Activated CD8-positive, alpha-beta T cell treated with anti-CD3 and anti-CD28 coated beads, Interleukin-2, amount 10 ng/mL, durations not matched to agents 7 days and 5 days (primary cell): ENCODE results near the gene MASP1. TPM values are rescaled to one million over a fixed set of nuclear protein-coding genes. Genes with fewer than 3 reads are reported as not detected.

Experiments used
- ATAC-seq: fragments of 150-1000 bp; cut with Tn5 transposase; one replicate; pipeline ENCODE4 v1.10.0; 2021; ENCODE audit warnings: moderate library complexity
- CTCF ChIA-PET: fragments of 350-600 bp; sonication (Branson Sonifier 250); formaldehyde crosslinking; loops from one replicate; lab custom pipeline; 2021; ENCODE audit warnings: antibody characterized with exemption; lab: Charles Lee
- POLR2A ChIA-PET: fragments of 350-600 bp; sonication (Branson Sonifier 250); formaldehyde crosslinking; loops from one replicate; lab custom pipeline; 2021; ENCODE audit warnings: antibody characterized with exemption; lab: Charles Lee
- DNase-seq: peaks from one replicate; pipeline ENCODE4 v3.0.0-alpha.2; 2020
- H3K27ac Mint-ChIP-seq: one replicate; pipeline ENCODE4 v1.8.0; 2021; ENCODE audit warnings: mild to moderate bottlenecking, mixed read lengths
- H3K27me3 Mint-ChIP-seq: one replicate; pipeline ENCODE4 v1.8.0; 2021; ENCODE audit warnings: low read depth, mixed read lengths
- H3K36me3 Mint-ChIP-seq: one replicate; pipeline ENCODE4 v1.8.0; 2021; ENCODE audit warnings: low read depth, mixed read lengths
- H3K4me1 Mint-ChIP-seq: one replicate; pipeline ENCODE4 v1.8.0; 2021; ENCODE audit warnings: low read depth, mixed read lengths
- H3K4me3 Mint-ChIP-seq: one replicate; pipeline ENCODE4 v1.8.0; 2021; ENCODE audit warnings: mild to moderate bottlenecking, mixed read lengths
- H3K9me3 Mint-ChIP-seq: one replicate; pipeline ENCODE4 v1.8.0; 2022; ENCODE audit warnings: mixed read lengths; ENCODE audit not compliant: insufficient read depth
- total RNA-seq, 2 experiments: library from RNA; stranded (reverse); gene quantifications; one replicate each; pipeline ENCODE4 v1.2.3, GENCODE V29; 2021

MASP1 gene
- total RNA-seq, 2 experiments from 2014 or later, result not detected

GRCh38 chr3:187196573-187197334, 94.8 kb downstream of the MASP1 start:
- H3K36me3 Mint-ChIP-seq, result no peaks in the 10 kb centered on the region
- no peak for ATAC-seq
- no peak overlapping the region for H3K27ac Mint-ChIP-seq
- ChIA-PET POLR2A (no interaction called here), CTCF (no interaction called here)
- DNase-seq, result no peak
- peaks cover 8% of the 10 kb centered on the region for H3K4me1 Mint-ChIP-seq
- no peaks in the 10 kb centered on the region for H3K9me3 Mint-ChIP-seq
- no peak overlapping the region for H3K4me3 Mint-ChIP-seq
- H3K27me3 Mint-ChIP-seq, result peaks cover 15% of the 10 kb centered on the region

GRCh38 chr3:187193181-187193580, 98.4 kb downstream of the MASP1 start:
- Mint-ChIP-seq H3K9me3 (no peaks in the 10 kb centered on the region), H3K4me3 (no peak overlapping the region), H3K36me3 (no peaks in the 10 kb centered on the region), H3K4me1 (peaks cover 8% of the 10 kb centered on the region), H3K27me3 (peaks cover 35% of the 10 kb centered on the region), H3K27ac (no peak overlapping the region)
- DNase-seq (no peak), ATAC-seq (no peak)
- CTCF ChIA-PET, result no interaction called here
- POLR2A ChIA-PET, result no interaction called here

GRCh38 chr3:187191271-187191670, 100.3 kb downstream of the MASP1 start:
- Mint-ChIP-seq H3K27ac (no peak overlapping the region), H3K4me1 (peaks cover 10% of the 10 kb centered on the region), H3K9me3 (no peaks in the 10 kb centered on the region), H3K4me3 (no peak overlapping the region), H3K36me3 (no peaks in the 10 kb centered on the region), H3K27me3 (peaks cover 42% of the 10 kb centered on the region)
- CTCF ChIA-PET, result no interaction called here
- POLR2A ChIA-PET, result interaction anchor here (0.7 kb wide), 1 partner anchor 1909 kb away, joined by 3 read pairs; no protein-coding TSS in a partner anchor
- DNase-seq (no peak), ATAC-seq (no peak)

GRCh38 chr3:187188931-187189330, 102.6 kb downstream of the MASP1 start:
- DNase-seq (no peak), ATAC-seq (no peak)
- no peaks in the 10 kb centered on the region for H3K36me3 Mint-ChIP-seq
- H3K27me3 Mint-ChIP-seq, result peaks cover 41% of the 10 kb centered on the region
- no peak overlapping the region for H3K27ac Mint-ChIP-seq
- ChIA-PET CTCF (interaction anchor here (1.4 kb wide), 1 partner anchor 24 kb away, joined by 3 read pairs; no protein-coding TSS in a partner anchor), POLR2A (no interaction called here)
- H3K4me3 Mint-ChIP-seq, result no peak overlapping the region
- peaks cover 10% of the 10 kb centered on the region for H3K4me1 Mint-ChIP-seq
- H3K9me3 Mint-ChIP-seq, result no peaks in the 10 kb centered on the region

GRCh38 chr3:187186801-187187421, 104.6 kb downstream of the MASP1 start:
- peaks cover 4% of the 10 kb centered on the region for H3K36me3 Mint-ChIP-seq
- no peak for ATAC-seq
- ChIA-PET POLR2A (interaction anchor here (0.5 kb wide), 1 partner anchor 1711 kb away, joined by 3 read pairs; no protein-coding TSS in a partner anchor), CTCF (interaction anchor here (0.7 to 1.6 kb wide), 3 partner anchors 22 to 73 kb away, joined by 3 read pairs; no protein-coding TSS in a partner anchor)
- no peak overlapping the region for H3K27ac Mint-ChIP-seq
- DNase-seq, result no peak
- H3K9me3 Mint-ChIP-seq, result no peaks in the 10 kb centered on the region
- peaks cover 34% of the 10 kb centered on the region for H3K27me3 Mint-ChIP-seq
- peaks cover 16% of the 10 kb centered on the region for H3K4me1 Mint-ChIP-seq
- H3K4me3 Mint-ChIP-seq, result no peak overlapping the region

- Mint-ChIP-seq H3K27ac (no peak overlapping the region), H3K36me3 (peaks cover 4% of the 10 kb centered on the region), H3K4me1 (peaks cover 16% of the 10 kb centered on the region), H3K27me3 (peaks cover 30% of the 10 kb centered on the region), H3K4me3 (no peak overlapping the region), H3K9me3 (no peaks in the 10 kb centered on the region)
- ChIA-PET POLR2A (no interaction called here), CTCF (interaction anchor here (1.3 to 1.6 kb wide), 2 partner anchors 21 to 73 kb away, joined by 3 read pairs; no protein-coding TSS in a partner anchor)
- ATAC-seq (no peak), DNase-seq (no peak)
Observed at GRCh38 chr3:187186375-187186774, 105.2 kb downstream of the MASP1 start.

- ChIA-PET CTCF (no interaction called here), POLR2A (no interaction called here)
- H3K36me3 Mint-ChIP-seq, result peaks cover 4% of the 10 kb centered on the region
- H3K27ac Mint-ChIP-seq, result no peak overlapping the region
- no peaks in the 10 kb centered on the region for H3K9me3 Mint-ChIP-seq
- DNase-seq (no peak), ATAC-seq (no peak)
- peaks cover 16% of the 10 kb centered on the region for H3K4me1 Mint-ChIP-seq
- no peak overlapping the region for H3K4me3 Mint-ChIP-seq
- peaks cover 26% of the 10 kb centered on the region for H3K27me3 Mint-ChIP-seq
Observed at GRCh38 chr3:187185759-187186158, 105.8 kb downstream of the MASP1 start.

Other genes with a start within 250 kb of the MASP1 start
- 10 to 100 TPM; 21.1 to 23.5 TPM for gene RPL39L, start 152.2 kb downstream of the MASP1 start, total RNA-seq
- not detected for gene RTP1, start 94.3 kb downstream of the MASP1 start, total RNA-seq
- gene RTP4, start 76.6 kb upstream of the MASP1 start, total RNA-seq, result 10 to 100 TPM; 12.9 to 14.8 TPM